H9 (cell line): ENCODE results near the gene RADIL. TPM values are rescaled to one million over a fixed set of nuclear protein-coding genes. Genes with fewer than 3 reads are reported as not detected.

ENCODE experiments used
- DNase-seq: peaks from one replicate; pipeline ENCODE4 v3.0.0-alpha.2; 2017
- H2AFZ ChIP-seq: one replicate; pipeline ENCODE4 v1.6.1; 2013; ENCODE audit warnings: mild to moderate bottlenecking, low read length, control low read depth, moderate library complexity
- H2AK5ac ChIP-seq: 2 replicates; pipeline ENCODE4 v1.6.1; 2013; ENCODE audit warnings: low read length, control low read depth, mixed read lengths; ENCODE audit not compliant: insufficient read length
- H2BK120ac ChIP-seq: one replicate; pipeline ENCODE4 v1.6.1; 2013; ENCODE audit warnings: low read depth, mild to moderate bottlenecking, low read length, control low read depth, inconsistent platforms; ENCODE audit not compliant: poor library complexity, severe bottlenecking
- H2BK12ac ChIP-seq: 2 replicates; pipeline ENCODE4 v1.6.1; 2013; ENCODE audit warnings: low read length, control low read depth, mixed read lengths, low read depth; ENCODE audit not compliant: insufficient read length
- H2BK15ac ChIP-seq: 2 replicates; pipeline ENCODE4 v1.6.1; 2013; ENCODE audit warnings: low read depth, low read length, control low read depth
- H2BK20ac ChIP-seq: one replicate; pipeline ENCODE4 v1.6.1; 2013; ENCODE audit warnings: low read depth, mild to moderate bottlenecking, low read length, control low read depth, inconsistent platforms; ENCODE audit not compliant: poor library complexity, severe bottlenecking
- H2BK5ac ChIP-seq: 2 replicates; pipeline ENCODE4 v1.6.1; 2013; ENCODE audit warnings: low read length, control low read depth, mixed read lengths; ENCODE audit not compliant: insufficient read length
- H3K14ac ChIP-seq: 2 replicates; pipeline ENCODE4 v1.6.1; 2013; ENCODE audit warnings: low read length, control low read depth; ENCODE audit not compliant: insufficient read depth
- H3K18ac ChIP-seq: 2 replicates; pipeline ENCODE4 v1.6.1; 2013; ENCODE audit warnings: low read depth, mild to moderate bottlenecking, mixed read lengths, low read length, control low read depth; ENCODE audit not compliant: insufficient read length
- H3K23ac ChIP-seq: 2 replicates; pipeline ENCODE4 v1.6.1; 2013; ENCODE audit warnings: low read length, control low read depth, mixed read lengths, low read depth; ENCODE audit not compliant: insufficient read length
- H3K23me2 ChIP-seq: 2 replicates; pipeline ENCODE4 v1.6.1; 2013; ENCODE audit warnings: low read depth, mild to moderate bottlenecking, mixed read lengths, low read length, control low read depth; ENCODE audit not compliant: insufficient read length, poor library complexity, severe bottlenecking
- H3K27ac ChIP-seq: 2 replicates; pipeline ENCODE4 v1.5.1; 2013; ENCODE audit warnings: low read length, control low read depth, mixed read lengths, low read depth; ENCODE audit not compliant: insufficient read length
- H3K27me3 ChIP-seq: 2 replicates; pipeline ENCODE4 v1.6.1; 2013; ENCODE audit warnings: low read length, control low read depth, inconsistent platforms; ENCODE audit not compliant: insufficient read depth
- H3K4ac ChIP-seq: 2 replicates; pipeline ENCODE4 v1.6.1; 2013; ENCODE audit warnings: low read depth, mild to moderate bottlenecking, control low read depth, inconsistent platforms, low read length, moderate library complexity
- H3K4me1 ChIP-seq: 2 replicates; pipeline ENCODE4 v1.6.1; 2013; ENCODE audit warnings: low read length, control low read depth, inconsistent platforms; ENCODE audit not compliant: insufficient read depth
- H3K4me2 ChIP-seq: 2 replicates; pipeline ENCODE4 v1.6.1; 2013; ENCODE audit warnings: low read length, control low read depth, mixed read lengths; ENCODE audit not compliant: insufficient read length, insufficient read depth
- H3K56ac ChIP-seq: 2 replicates; pipeline ENCODE4 v1.6.1; 2013; ENCODE audit warnings: low read depth, mild to moderate bottlenecking, mixed read lengths, low read length, control low read depth; ENCODE audit not compliant: insufficient read length
- H3K79me1 ChIP-seq: 2 replicates; pipeline ENCODE4 v1.6.1; 2013; ENCODE audit warnings: low read depth, mild to moderate bottlenecking, moderate library complexity, low read length, control low read depth, inconsistent platforms; ENCODE audit not compliant: insufficient read depth, poor library complexity, severe bottlenecking
- H3K79me2 ChIP-seq: 2 replicates; pipeline ENCODE4 v1.6.1; 2013; ENCODE audit warnings: low read length, control low read depth, inconsistent platforms; ENCODE audit not compliant: insufficient read depth
- H3K9ac ChIP-seq: 2 replicates; pipeline ENCODE4 v1.6.1; 2013; ENCODE audit warnings: low read length, control low read depth, mixed read lengths; ENCODE audit not compliant: insufficient read length; ENCODE audit errors: extremely low read depth
- H3K9me3 ChIP-seq: one replicate; pipeline ENCODE4 v1.6.1; 2013; ENCODE audit warnings: low read depth, low read length, inconsistent platforms; ENCODE audit not compliant: control insufficient read depth
- H3T11ph ChIP-seq: one replicate; pipeline ENCODE4 v1.6.1; 2013; ENCODE audit warnings: mild to moderate bottlenecking, low read length, control low read depth, inconsistent platforms
- H4K20me1 ChIP-seq: one replicate; pipeline ENCODE4 v1.6.1; 2013; ENCODE audit not compliant: control insufficient read depth, insufficient read length, insufficient read depth
- H4K5ac ChIP-seq: 2 replicates; pipeline ENCODE4 v1.6.1; 2013; ENCODE audit warnings: low read depth, mild to moderate bottlenecking, mixed read lengths, low read length, control low read depth; ENCODE audit not compliant: insufficient read length
- H4K8ac ChIP-seq: replicated peaks from 2 replicates; pipeline ENCODE4 v1.6.1; 2013; ENCODE audit warnings: low read length, control low read depth, mixed read lengths, low read depth; ENCODE audit not compliant: insufficient read length
- H4K91ac ChIP-seq: 2 replicates; pipeline ENCODE4 v1.6.1; 2013; ENCODE audit warnings: low read depth, mild to moderate bottlenecking, moderate library complexity, mixed read lengths, low read length, control low read depth; ENCODE audit not compliant: insufficient read length
- H3K27ac Mint-ChIP-seq, 3 experiments: 2 replicates in 2 of 3; 3 replicates in 1 of 3; pipeline ENCODE4 v1.8.0; 2020 to 2021; ENCODE audit warnings: mixed read lengths in 3 of 3, mild to moderate bottlenecking in 1 of 3, moderate library complexity in 1 of 3
- H3K27me3 Mint-ChIP-seq: 2 replicates; pipeline ENCODE4 v1.8.0; 2021; ENCODE audit warnings: low read depth, mild to moderate bottlenecking, moderate library complexity, mixed read lengths
- H3K36me3 Mint-ChIP-seq, 3 experiments: 2 replicates in 2 of 3; 3 replicates in 1 of 3; pipeline ENCODE4 v1.8.0; 2020 to 2021; ENCODE audit warnings: low read depth in 3 of 3, mixed read lengths in 3 of 3; ENCODE audit not compliant: insufficient read depth in 1 of 3
- H3K4me1 Mint-ChIP-seq, 2 experiments: 2 replicates each; pipeline ENCODE4 v1.8.0; 2020; ENCODE audit warnings: mixed read lengths in 2 of 2
- H3K4me3 Mint-ChIP-seq, 2 experiments: 2 replicates in 1 of 2; 3 replicates in 1 of 2; pipeline ENCODE4 v1.8.0; 2020 to 2021; ENCODE audit warnings: mild to moderate bottlenecking in 2 of 2, mixed read lengths in 2 of 2, moderate library complexity in 1 of 2
- H3K9me3 Mint-ChIP-seq, 2 experiments: 2 replicates in 1 of 2; 3 replicates in 1 of 2; pipeline ENCODE4 v1.8.0; 2020; ENCODE audit warnings: mild to moderate bottlenecking in 2 of 2, mixed read lengths in 2 of 2, moderate library complexity in 1 of 2
- CTCF ChIP-seq: fragments of 200-600 bp; sonication (generic); conservative IDR thresholded peaks from 3 replicates; pipeline ENCODE4 v1.8.0; 2021; ENCODE audit warnings: antibody characterized with exemption, mild to moderate bottlenecking
- WGBS: extraction: QIAGEN DNeasy Blood & Tissue Kit; methylation state at CpG from one replicate; pipeline ENCODE4 v1.1.7; 2013; ENCODE audit warnings: missing lambda C conversion rate, low lambda C conversion rate, mixed read lengths; ENCODE audit not compliant: insufficient read length; ENCODE audit errors: extremely low coverage; 5-methylcytosine and 5-hydroxymethylcytosine counted together
- total RNA-seq: library from RNA; stranded (reverse); gene quantifications from 2 replicates; pipeline ENCODE4 v1.2.1, GENCODE V29; 2021

RADIL gene
- total RNA-seq, 1 experiment from 2014 or later = 4.7 TPM

GRCh38 chr7:4801839-4802231 is 81.7 kb downstream of the RADIL start:
- no peak for TF ChIP-seq CTCF
- peaks cover 6% of the 10 kb centered on the region for H3K27me3 Mint-ChIP-seq
- H3K23ac ChIP-seq = no peak overlapping the region
- no peak overlapping the region for H2BK5ac ChIP-seq
- no peak overlapping the region for H2AK5ac ChIP-seq
- no peak overlapping the region for H3K4ac ChIP-seq
- H3T11ph ChIP-seq = no peak overlapping the region
- H2AFZ ChIP-seq = no peak overlapping the region
- H3K36me3 Mint-ChIP-seq = peaks cover 0 to 4% (median 0%) of the 10 kb centered on the region in 3 experiments; a peak in 1 of 7 replicates
- no peaks in the 10 kb centered on the region for H3K4me1 ChIP-seq
- no peak overlapping the region; the same call in 1 of the 2 replicates for H3K14ac ChIP-seq
- no peaks in the 10 kb centered on the region for H4K20me1 ChIP-seq
- H3K27ac ChIP-seq = no peak overlapping the region
- no peak overlapping the region for H2BK120ac ChIP-seq
- H3K79me2 ChIP-seq = no peaks in the 10 kb centered on the region
- H2BK20ac ChIP-seq = no peak overlapping the region
- no peak overlapping the region for H3K9ac ChIP-seq
- H3K27ac Mint-ChIP-seq = no peak overlapping the region
- H3K4me1 Mint-ChIP-seq = peaks cover 6% of the 10 kb centered on the region in 2 experiments
- H3K18ac ChIP-seq = no peak overlapping the region
- no peaks in the 10 kb centered on the region for H3K27me3 ChIP-seq
- no CpG with 5 or more reads among the region's 18 CpGs for WGBS
- H4K91ac ChIP-seq = no peak overlapping the region
- H3K4me3 Mint-ChIP-seq = no peak overlapping the region
- no peak overlapping the region for H4K5ac ChIP-seq
- DNase-seq = no peak
- no peak overlapping the region for H3K56ac ChIP-seq
- no peaks in the 10 kb centered on the region for H3K79me1 ChIP-seq
- H4K8ac ChIP-seq = no peak overlapping the region
- H2BK15ac ChIP-seq = no peak overlapping the region
- H3K9me3 ChIP-seq = no peaks in the 10 kb centered on the region
- H3K9me3 Mint-ChIP-seq = no peaks in the 10 kb centered on the region
- no peak overlapping the region for H2BK12ac ChIP-seq
- no peaks in the 10 kb centered on the region for H3K23me2 ChIP-seq
- no peak overlapping the region for H3K4me2 ChIP-seq
